ENCODE results near the gene BCL2.

Gene BCL2

GRCh38 chr18:63137999-63138435, 181.6 kb downstream of the BCL2 start:
- Mint-ChIP-seq H3K27ac (peak overlapping the region; percentile 7 to 69 (median 11)), H3K9me3 (no peaks in the 10 kb centered on the region), H3K4me1 (peaks cover 56% of the 10 kb centered on the region), H3K4me3 (peak overlapping the region; percentile 61 to 62 (median 61)), H3K36me3 (ENCODE audit: low read depth) (no peaks in the 10 kb centered on the region), H3K27me3 (ENCODE audit: low read depth) (no peaks in the 10 kb centered on the region)
- no peak for TF ChIP-seq CTCF (IDR thresholded peaks at IDR 0.05; ENCODE audit: unreplicated experiment in 3 of 3)

GRCh38 chr18:63135101-63135500, 184.5 kb downstream of the BCL2 start:
- Mint-ChIP-seq H3K27me3 (ENCODE audit: low read depth) (no peaks in the 10 kb centered on the region), H3K9me3 (no peaks in the 10 kb centered on the region), H3K4me1 (peaks cover 45% of the 10 kb centered on the region), H3K4me3 (no peak overlapping the region), H3K36me3 (ENCODE audit: low read depth) (no peaks in the 10 kb centered on the region), H3K27ac (no peak overlapping the region)
- no peak for TF ChIP-seq CTCF (IDR thresholded peaks at IDR 0.05; ENCODE audit: unreplicated experiment in 3 of 3)

GRCh38 chr18:63132819-63133200, 186.8 kb downstream of the BCL2 start:
- Mint-ChIP-seq H3K4me1 (peaks cover 31% of the 10 kb centered on the region), H3K27ac (no peak overlapping the region), H3K9me3 (no peaks in the 10 kb centered on the region), H3K27me3 (ENCODE audit: low read depth) (no peaks in the 10 kb centered on the region), H3K4me3 (no peak overlapping the region), H3K36me3 (ENCODE audit: low read depth) (peaks cover 3% of the 10 kb centered on the region)
- TF ChIP-seq CTCF (IDR thresholded peaks at IDR 0.05; ENCODE audit: unreplicated experiment in 3 of 3), result no peak

GRCh38 chr18:63131959-63132818, 187.4 kb downstream of the BCL2 start:
- Mint-ChIP-seq H3K4me3 (no peak overlapping the region), H3K27me3 (ENCODE audit: low read depth) (no peaks in the 10 kb centered on the region), H3K4me1 (peaks cover 26% of the 10 kb centered on the region), H3K36me3 (ENCODE audit: low read depth) (peaks cover 4% of the 10 kb centered on the region), H3K27ac (peak overlapping the region in 1 of 3 experiments; percentile 34), H3K9me3 (no peaks in the 10 kb centered on the region)
- TF ChIP-seq CTCF (IDR thresholded peaks at IDR 0.05; ENCODE audit: unreplicated experiment in 3 of 3), result no peak

GRCh38 chr18:63131106-63131958, 188.2 kb downstream of the BCL2 start:
- no peak overlapping the region for H3K4me3 Mint-ChIP-seq

More at GRCh38 chr18:63131106-63131958, 188.2 kb downstream of the BCL2 start:
- Mint-ChIP-seq H3K4me1 (peaks cover 22% of the 10 kb centered on the region), H3K27ac (peak overlapping the region; percentile 40 to 82 (median 80)), H3K36me3 (ENCODE audit: low read depth) (peaks cover 4% of the 10 kb centered on the region), H3K9me3 (no peaks in the 10 kb centered on the region), H3K27me3 (ENCODE audit: low read depth) (no peaks in the 10 kb centered on the region)
- TF ChIP-seq CTCF (IDR thresholded peaks at IDR 0.05; ENCODE audit: unreplicated experiment in 3 of 3), result peak; percentile 65 to 68 (median 67)
